Loucy (cell line): Measurements from ENCODE around the gene MRPL21.

Source experiments
- H2AFZ ChIP-seq: fragments of 200-600 bp; sonication (generic); 2 replicates; pipeline ENCODE4 v1.6.0; 2016; ENCODE audit warnings: antibody characterized with exemption, mild to moderate bottlenecking, low read length, moderate library complexity
- H3F3A ChIP-seq: fragments of 200-600 bp; 2 replicates; pipeline ENCODE4 v1.6.0; 2016; ENCODE audit warnings: antibody characterized with exemption, low read depth, mild to moderate bottlenecking
- H3K27me3 ChIP-seq: fragments of 200-600 bp; sonication (generic); 2 replicates; pipeline ENCODE4 v1.6.1; 2014; ENCODE audit warnings: low read length, mild to moderate bottlenecking; ENCODE audit not compliant: insufficient read depth, poor library complexity, severe bottlenecking
- H3K36me3 ChIP-seq: fragments of 200-600 bp; sonication (generic); 2 replicates; pipeline ENCODE4 v1.6.1; 2016; ENCODE audit warnings: low read length; ENCODE audit not compliant: insufficient read depth
- H3K4me1 ChIP-seq: fragments of 200-600 bp; sonication (generic); 2 replicates; pipeline ENCODE4 v1.5.1; 2014; ENCODE audit warnings: low read length, mild to moderate bottlenecking; ENCODE audit not compliant: insufficient read depth, poor library complexity, severe bottlenecking
- H3K4me2 ChIP-seq: fragments of 200-600 bp; sonication (generic); 2 replicates; pipeline ENCODE4 v1.6.0; 2014; ENCODE audit warnings: antibody characterized with exemption, low read length, low read depth, mild to moderate bottlenecking; ENCODE audit not compliant: poor library complexity, severe bottlenecking
- H3K4me3 ChIP-seq: fragments of 200-600 bp; sonication (generic); 2 replicates; pipeline ENCODE4 v1.5.1; 2014; ENCODE audit warnings: low read length, mild to moderate bottlenecking, mixed read lengths; ENCODE audit not compliant: poor library complexity, severe bottlenecking
- H3K79me2 ChIP-seq: fragments of 200-600 bp; sonication (generic); 2 replicates; pipeline ENCODE4 v1.6.1; 2014; ENCODE audit warnings: low read length; ENCODE audit not compliant: insufficient read depth
- H3K9ac ChIP-seq: fragments of 200-600 bp; sonication (generic); 2 replicates; pipeline ENCODE4 v1.6.0; 2014; ENCODE audit warnings: mild to moderate bottlenecking, low read depth, low read length, moderate library complexity; ENCODE audit not compliant: poor library complexity, severe bottlenecking
- H3K9me2 ChIP-seq: fragments of 200-600 bp; sonication (generic); replicated peaks from 2 replicates; pipeline ENCODE4 v1.6.1; 2016; ENCODE audit warnings: low read depth, low read length, mixed read lengths
- H3K9me3 ChIP-seq: fragments of 200-600 bp; sonication (generic); 2 replicates; pipeline ENCODE4 v1.6.1; 2014; ENCODE audit warnings: mild to moderate bottlenecking, antibody characterized with exemption, low read length, low read depth; ENCODE audit not compliant: insufficient read depth
- H4K20me1 ChIP-seq: fragments of 200-600 bp; sonication (generic); 2 replicates; pipeline ENCODE4 v1.6.0; 2014; ENCODE audit warnings: antibody characterized with exemption, low read length, mild to moderate bottlenecking; ENCODE audit not compliant: insufficient read depth, poor library complexity, severe bottlenecking
- EZH2phosphoT487 ChIP-seq: fragments of 200-600 bp; IDR thresholded peaks from 2 replicates; pipeline ENCODE4 v1.6.1; 2018; ENCODE audit warnings: antibody characterized with exemption, mild to moderate bottlenecking, moderate library complexity, borderline replicate concordance
- TF ChIP-seq, protein P1 (sequence below): fragments of 200-600 bp; sonication (generic); conservative IDR thresholded peaks from 2 replicates; pipeline ENCODE4 v1.5.1; 2014; ENCODE audit warnings: mild to moderate bottlenecking, antibody characterized with exemption, low read length

Gene MRPL21

DNA sequence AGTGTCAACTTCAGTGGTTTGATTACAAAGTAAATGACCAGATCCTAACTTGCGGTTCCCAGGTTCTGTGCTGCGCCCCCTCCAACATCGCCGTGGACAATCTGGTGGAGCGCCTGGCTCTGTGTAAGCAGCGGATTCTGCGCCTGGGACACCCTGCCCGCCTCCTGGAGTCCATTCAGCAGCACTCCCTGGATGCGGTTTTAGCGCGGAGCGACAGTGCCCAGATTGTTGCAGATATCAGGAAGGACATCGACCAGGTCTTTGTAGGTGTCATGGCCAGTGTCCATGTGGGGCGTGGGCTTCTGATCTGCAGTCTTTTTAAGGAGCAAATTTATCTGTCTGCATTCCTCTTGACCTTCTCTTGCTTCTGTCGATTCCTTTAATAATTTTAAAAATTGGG lies 11.1 kb upstream of the MRPL21 start:
- H3K79me2 ChIP-seq: no peaks in the 10 kb centered on the region

DNA sequence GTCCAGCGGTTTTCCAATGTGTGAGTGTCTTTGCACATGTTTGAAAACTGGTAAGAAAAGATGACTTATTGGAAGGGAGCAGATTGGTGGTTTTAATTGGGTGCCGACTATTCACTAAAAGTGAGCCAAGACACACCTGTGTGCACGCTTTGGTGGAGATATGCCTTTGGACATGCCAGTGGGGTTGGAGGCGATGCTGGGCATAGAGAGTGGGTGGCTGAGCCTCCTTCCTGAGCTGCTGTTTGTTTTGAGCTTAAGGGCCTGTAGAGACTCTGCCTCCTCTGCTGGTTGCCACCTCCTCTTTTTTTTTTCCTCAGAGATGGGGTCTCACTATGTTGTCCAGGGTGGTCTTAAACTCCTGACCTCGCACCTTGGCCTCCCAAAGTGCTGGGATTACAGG lies 9.6 kb upstream of the MRPL21 start:
- H3K4me3 ChIP-seq: no peak overlapping the region
- H3K9me2 ChIP-seq: no peaks in the 10 kb centered on the region
- no peaks in the 10 kb centered on the region for H4K20me1 ChIP-seq
- TF ChIP-seq, protein P1, sequence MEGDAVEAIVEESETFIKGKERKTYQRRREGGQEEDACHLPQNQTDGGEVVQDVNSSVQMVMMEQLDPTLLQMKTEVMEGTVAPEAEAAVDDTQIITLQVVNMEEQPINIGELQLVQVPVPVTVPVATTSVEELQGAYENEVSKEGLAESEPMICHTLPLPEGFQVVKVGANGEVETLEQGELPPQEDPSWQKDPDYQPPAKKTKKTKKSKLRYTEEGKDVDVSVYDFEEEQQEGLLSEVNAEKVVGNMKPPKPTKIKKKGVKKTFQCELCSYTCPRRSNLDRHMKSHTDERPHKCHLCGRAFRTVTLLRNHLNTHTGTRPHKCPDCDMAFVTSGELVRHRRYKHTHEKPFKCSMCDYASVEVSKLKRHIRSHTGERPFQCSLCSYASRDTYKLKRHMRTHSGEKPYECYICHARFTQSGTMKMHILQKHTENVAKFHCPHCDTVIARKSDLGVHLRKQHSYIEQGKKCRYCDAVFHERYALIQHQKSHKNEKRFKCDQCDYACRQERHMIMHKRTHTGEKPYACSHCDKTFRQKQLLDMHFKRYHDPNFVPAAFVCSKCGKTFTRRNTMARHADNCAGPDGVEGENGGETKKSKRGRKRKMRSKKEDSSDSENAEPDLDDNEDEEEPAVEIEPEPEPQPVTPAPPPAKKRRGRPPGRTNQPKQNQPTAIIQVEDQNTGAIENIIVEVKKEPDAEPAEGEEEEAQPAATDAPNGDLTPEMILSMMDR: no peak
- no peak for TF ChIP-seq EZH2phosphoT487
- H3F3A ChIP-seq: no peaks in the 10 kb centered on the region
- H3K4me2 ChIP-seq: no peak overlapping the region
- H3K36me3 ChIP-seq: peaks cover 56% of the 10 kb centered on the region; the same call in 1 of the 2 replicates
- no peaks in the 10 kb centered on the region for H3K79me2 ChIP-seq
- H2AFZ ChIP-seq: no peak overlapping the region
- no peaks in the 10 kb centered on the region for H3K27me3 ChIP-seq
- no peaks in the 10 kb centered on the region for H3K4me1 ChIP-seq
- no peaks in the 10 kb centered on the region for H3K9me3 ChIP-seq
- H3K9ac ChIP-seq: no peak overlapping the region

More for the DNA sequence above, 11.1 kb upstream of the MRPL21 start:
- Histone ChIP-seq H3K27me3 (no peaks in the 10 kb centered on the region), H3K9me2 (no peaks in the 10 kb centered on the region), H3K36me3 (peaks cover 62% of the 10 kb centered on the region; the same call in 1 of the 2 replicates), H3K4me3 (no peak overlapping the region), H4K20me1 (no peaks in the 10 kb centered on the region), H3K4me1 (no peaks in the 10 kb centered on the region), H2AFZ (no peak overlapping the region), H3K9me3 (no peaks in the 10 kb centered on the region), H3F3A (no peaks in the 10 kb centered on the region), H3K9ac (no peak overlapping the region), H3K4me2 (no peak overlapping the region)
- TF ChIP-seq, protein P1: no peak
- no peak for TF ChIP-seq EZH2phosphoT487

DNA sequence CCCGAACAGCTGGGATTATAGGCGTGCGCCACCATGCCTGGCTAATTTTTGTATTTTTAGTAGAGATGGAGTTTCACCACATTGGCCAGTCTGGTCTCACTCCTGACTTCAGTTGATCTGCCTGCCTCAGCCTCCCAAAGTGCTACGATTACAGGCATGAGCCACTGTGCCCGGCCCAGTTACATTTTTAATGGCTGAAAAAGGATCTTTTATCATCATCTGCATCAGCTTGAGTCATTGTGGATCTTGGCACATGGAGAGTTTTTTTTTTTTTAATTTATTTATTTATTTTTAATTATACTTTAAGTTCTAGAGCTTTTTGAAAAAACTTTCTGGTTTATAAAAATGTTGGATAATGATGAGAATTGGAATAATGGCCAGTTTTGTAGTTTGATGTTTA lies 8.6 kb upstream of the MRPL21 start:
- H3K36me3 ChIP-seq: peaks cover 51% of the 10 kb centered on the region; the same call in 1 of the 2 replicates
- H3K4me2 ChIP-seq: no peak overlapping the region
- H3K9me2 ChIP-seq: no peaks in the 10 kb centered on the region

More for the DNA sequence above, 8.6 kb upstream of the MRPL21 start:
- Histone ChIP-seq H3K9me3 (no peaks in the 10 kb centered on the region), H2AFZ (no peak overlapping the region), H4K20me1 (no peaks in the 10 kb centered on the region), H3K9ac (no peak overlapping the region), H3K4me1 (no peaks in the 10 kb centered on the region), H3K27me3 (no peaks in the 10 kb centered on the region), H3K79me2 (no peaks in the 10 kb centered on the region), H3K4me3 (no peak overlapping the region), H3F3A (no peaks in the 10 kb centered on the region)
- TF ChIP-seq EZH2phosphoT487: no peak
- TF ChIP-seq, protein P1: no peak
